ENCODE measurements around the gene NEUROG3.

NEUROG3 gene

GRCh38 chr10:69567920-69568319 is 5.3 kb downstream of the NEUROG3 start:
- DNase-seq (ENCODE audit: low read depth) = peak; percentile 53

GRCh38 chr10:69562731-69563254 is 10.4 kb downstream of the NEUROG3 start:
- DNase-seq (ENCODE audit: low read depth) = no peak

More at GRCh38 chr10:69567920-69568319, 5.3 kb downstream of the NEUROG3 start:
- H3K4me3 ChIP-seq (ENCODE audit: control insufficient read depth, low read depth, low read length) = no peak overlapping the region
- TF ChIP-seq CTCF (conservative IDR thresholded peaks at IDR 0.05; ENCODE audit: control insufficient read depth, insufficient read depth, low read depth, low read length) = no peak

GRCh38 chr10:69559525-69559924 is 13.7 kb downstream of the NEUROG3 start:
- no peak for TF ChIP-seq CTCF (conservative IDR thresholded peaks at IDR 0.05; ENCODE audit: control insufficient read depth, insufficient read depth, low read depth, low read length)
- H3K4me3 ChIP-seq (ENCODE audit: control insufficient read depth, low read depth, low read length) = no peak overlapping the region
- no peak for DNase-seq (ENCODE audit: low read depth)

More at GRCh38 chr10:69562731-69563254, 10.4 kb downstream of the NEUROG3 start:
- H3K4me3 ChIP-seq (ENCODE audit: control insufficient read depth, low read depth, low read length) = no peak overlapping the region
- TF ChIP-seq CTCF (conservative IDR thresholded peaks at IDR 0.05; ENCODE audit: control insufficient read depth, insufficient read depth, low read depth, low read length) = no peak

GRCh38 chr10:69558559-69558958 is 14.7 kb downstream of the NEUROG3 start:
- TF ChIP-seq CTCF (conservative IDR thresholded peaks at IDR 0.05; ENCODE audit: control insufficient read depth, insufficient read depth, low read depth, low read length) = no peak
- DNase-seq (ENCODE audit: low read depth) = no peak
- H3K4me3 ChIP-seq (ENCODE audit: control insufficient read depth, low read depth, low read length) = no peak overlapping the region

- no peak for DNase-seq (ENCODE audit: low read depth)
- TF ChIP-seq CTCF (conservative IDR thresholded peaks at IDR 0.05; ENCODE audit: control insufficient read depth, insufficient read depth, low read depth, low read length) = no peak
- no peak overlapping the region for H3K4me3 ChIP-seq (ENCODE audit: control insufficient read depth, low read depth, low read length)
These were observed 18.6 kb downstream of the NEUROG3 start for GRCh38 chr10:69554611-69555010.

GRCh38 chr10:69553328-69553727 is 19.9 kb downstream of the NEUROG3 start:
- H3K4me3 ChIP-seq (ENCODE audit: control insufficient read depth, low read depth, low read length) = no peak overlapping the region
- no peak for TF ChIP-seq CTCF (conservative IDR thresholded peaks at IDR 0.05; ENCODE audit: control insufficient read depth, insufficient read depth, low read depth, low read length)
- no peak for DNase-seq (ENCODE audit: low read depth)

- no peak for TF ChIP-seq CTCF (conservative IDR thresholded peaks at IDR 0.05; ENCODE audit: control insufficient read depth, insufficient read depth, low read depth, low read length)
- H3K4me3 ChIP-seq (ENCODE audit: control insufficient read depth, low read depth, low read length) = no peak overlapping the region
- DNase-seq (ENCODE audit: low read depth) = no peak
These were observed 21.0 kb downstream of the NEUROG3 start for GRCh38 chr10:69552268-69552667.
